ENCODE data around the gene ASRGL1. TPM values are rescaled to one million over a fixed set of nuclear protein-coding genes. Genes with fewer than 3 reads are reported as not detected.
A peak's percentile ranks its signal among the peaks of the same experiment; 100 is the strongest.

ASRGL1 gene
- total RNA-seq, 2 donors from 2014 or later, result 20.2 to 39.7 TPM

- H3K27ac ChIP-seq, result no peak overlapping the region
- H3K27me3 ChIP-seq (replicated peaks; ENCODE audit: insufficient read depth), result no peaks in the 10 kb centered on the region
- no peak overlapping the region for H3K4me3 ChIP-seq
- no peaks in the 10 kb centered on the region for H3K36me3 ChIP-seq
- TF ChIP-seq CTCF (IDR thresholded peaks at IDR 0.05), result no peak
- ATAC-seq (ENCODE audit: insufficient number of reproducible peaks, low FRiP score, low read depth) (no peak), DNase-seq (ENCODE audit: low spot score) (no peak)
- H3K9me3 ChIP-seq, result no peaks in the 10 kb centered on the region
- H3K4me1 ChIP-seq (ENCODE audit: control insufficient read depth in 1 of 2, low read depth in 2 of 2), result peaks cover 5 to 11% of the 10 kb centered on the region in 2 donors
Observed at GRCh38 chr11:62391642-62392425, 54.6 kb downstream of the ASRGL1 start.

- H3K36me3 ChIP-seq, result no peaks in the 10 kb centered on the region
- no peak overlapping the region for H3K27ac ChIP-seq
- ATAC-seq (ENCODE audit: insufficient number of reproducible peaks, low FRiP score, low read depth), result no peak
- no peaks in the 10 kb centered on the region for H3K9me3 ChIP-seq
- H3K27me3 ChIP-seq (replicated peaks; ENCODE audit: insufficient read depth), result no peaks in the 10 kb centered on the region
- no peak for TF ChIP-seq CTCF (IDR thresholded peaks at IDR 0.05)
- H3K4me1 ChIP-seq (ENCODE audit: control insufficient read depth in 1 of 2, low read depth in 2 of 2), result peaks cover 5 to 16% of the 10 kb centered on the region in 2 donors
- H3K4me3 ChIP-seq, result no peak overlapping the region
- DNase-seq (ENCODE audit: low spot score), result no peak
Observed at GRCh38 chr11:62392506-62392905, 55.3 kb downstream of the ASRGL1 start.

- Histone ChIP-seq H3K4me1 (ENCODE audit: control insufficient read depth in 1 of 2, low read depth in 2 of 2) (peaks cover 9 to 23% of the 10 kb centered on the region in 2 donors), H3K36me3 (no peaks in the 10 kb centered on the region), H3K27ac (no peak overlapping the region), H3K4me3 (no peak overlapping the region), H3K9me3 (no peaks in the 10 kb centered on the region), H3K27me3 (replicated peaks; ENCODE audit: insufficient read depth) (no peaks in the 10 kb centered on the region)
- ATAC-seq (ENCODE audit: insufficient number of reproducible peaks, low FRiP score, low read depth) (no peak), DNase-seq (ENCODE audit: low spot score) (no peak)
- TF ChIP-seq CTCF (IDR thresholded peaks at IDR 0.05), result no peak
Observed at GRCh38 chr11:62393061-62393611, 55.9 kb downstream of the ASRGL1 start.

- Histone ChIP-seq H3K36me3 (no peaks in the 10 kb centered on the region), H3K4me1 (ENCODE audit: control insufficient read depth in 1 of 2, low read depth in 2 of 2) (peaks cover 15 to 29% of the 10 kb centered on the region in 2 donors), H3K4me3 (no peak overlapping the region), H3K9me3 (no peaks in the 10 kb centered on the region), H3K27ac (no peak overlapping the region), H3K27me3 (replicated peaks; ENCODE audit: insufficient read depth) (no peaks in the 10 kb centered on the region)
- ATAC-seq (ENCODE audit: insufficient number of reproducible peaks, low FRiP score, low read depth), result no peak
- DNase-seq (ENCODE audit: low spot score), result no peak
- no peak for TF ChIP-seq CTCF (IDR thresholded peaks at IDR 0.05)
Observed at GRCh38 chr11:62393735-62394134, 56.5 kb downstream of the ASRGL1 start.

GRCh38 chr11:62394825-62395538, 57.7 kb downstream of the ASRGL1 start:
- no peaks in the 10 kb centered on the region for H3K9me3 ChIP-seq
- ATAC-seq (ENCODE audit: insufficient number of reproducible peaks, low FRiP score, low read depth), result peak; percentile 87
- peak; percentile 70 for TF ChIP-seq CTCF (IDR thresholded peaks at IDR 0.05)
- H3K27ac ChIP-seq, result peak overlapping the region; percentile 48 to 63
- no peaks in the 10 kb centered on the region for H3K27me3 ChIP-seq (replicated peaks; ENCODE audit: insufficient read depth)
- peaks cover 26 to 41% of the 10 kb centered on the region in 2 donors for H3K4me1 ChIP-seq (ENCODE audit: control insufficient read depth in 1 of 2, low read depth in 2 of 2)
- H3K4me3 ChIP-seq, result peak overlapping the region; percentile 71
- peak; percentile 31 for DNase-seq (ENCODE audit: low spot score)
- no peaks in the 10 kb centered on the region for H3K36me3 ChIP-seq
